Kidney epithelial cell (primary cell): Measurements from ENCODE around the gene KLF12. TPM values are rescaled to one million over a fixed set of nuclear protein-coding genes. Genes with fewer than 3 reads are reported as not detected.

Source experiments
- DNase-seq: peaks from one replicate; pipeline ENCODE4 v3.0.0-alpha.2; 2010; ENCODE audit warnings: low read depth
- H3K27me3 ChIP-seq: 2 replicates; pipeline ENCODE4 v1.6.0; 2011; ENCODE audit warnings: low read length; ENCODE audit not compliant: control insufficient read depth, insufficient read depth
- H3K36me3 ChIP-seq: 2 replicates; pipeline ENCODE4 v1.5.1; 2011; ENCODE audit warnings: low read length; ENCODE audit not compliant: control insufficient read depth, insufficient read depth
- H3K4me3 ChIP-seq: 2 replicates; pipeline ENCODE4 v1.5.1; 2011; ENCODE audit warnings: low read depth, mild to moderate bottlenecking, control low read depth, low read length
- total RNA-seq: library from RNA; depleted of rRNA; stranded (reverse); fragments of >200 nt; gene quantifications from 2 replicates; pipeline ENCODE4 v1.2.3, GENCODE V29; 2015
- TF ChIP-seq, protein P1 (sequence below): IDR thresholded peaks from 2 replicates; pipeline ENCODE4 v1.5.1; 2011; ENCODE audit warnings: mild to moderate bottlenecking, moderate library complexity, low read length, control low read depth, inconsistent platforms; ENCODE audit not compliant: insufficient read depth, poor library complexity, severe bottlenecking

The KLF12 gene
- total RNA-seq, 1 donor from 2014 or later = 13.1 TPM

GRCh38 chr13:74104661-74105275 lies 29.4 kb downstream of the KLF12 start:
- TF ChIP-seq, protein P1, sequence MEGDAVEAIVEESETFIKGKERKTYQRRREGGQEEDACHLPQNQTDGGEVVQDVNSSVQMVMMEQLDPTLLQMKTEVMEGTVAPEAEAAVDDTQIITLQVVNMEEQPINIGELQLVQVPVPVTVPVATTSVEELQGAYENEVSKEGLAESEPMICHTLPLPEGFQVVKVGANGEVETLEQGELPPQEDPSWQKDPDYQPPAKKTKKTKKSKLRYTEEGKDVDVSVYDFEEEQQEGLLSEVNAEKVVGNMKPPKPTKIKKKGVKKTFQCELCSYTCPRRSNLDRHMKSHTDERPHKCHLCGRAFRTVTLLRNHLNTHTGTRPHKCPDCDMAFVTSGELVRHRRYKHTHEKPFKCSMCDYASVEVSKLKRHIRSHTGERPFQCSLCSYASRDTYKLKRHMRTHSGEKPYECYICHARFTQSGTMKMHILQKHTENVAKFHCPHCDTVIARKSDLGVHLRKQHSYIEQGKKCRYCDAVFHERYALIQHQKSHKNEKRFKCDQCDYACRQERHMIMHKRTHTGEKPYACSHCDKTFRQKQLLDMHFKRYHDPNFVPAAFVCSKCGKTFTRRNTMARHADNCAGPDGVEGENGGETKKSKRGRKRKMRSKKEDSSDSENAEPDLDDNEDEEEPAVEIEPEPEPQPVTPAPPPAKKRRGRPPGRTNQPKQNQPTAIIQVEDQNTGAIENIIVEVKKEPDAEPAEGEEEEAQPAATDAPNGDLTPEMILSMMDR = no peak
- DNase-seq = no peak
- H3K27me3 ChIP-seq = no peaks in the 10 kb centered on the region
- H3K4me3 ChIP-seq = no peak overlapping the region
- no peaks in the 10 kb centered on the region for H3K36me3 ChIP-seq

- no peaks in the 10 kb centered on the region for H3K36me3 ChIP-seq
- DNase-seq = no peak
- no peak overlapping the region for H3K4me3 ChIP-seq
- H3K27me3 ChIP-seq = no peaks in the 10 kb centered on the region
- TF ChIP-seq, protein P1 = no peak
These were observed 30.1 kb downstream of the KLF12 start for GRCh38 chr13:74103970-74104555.

- DNase-seq = no peak
- TF ChIP-seq, protein P1 = no peak
- H3K27me3 ChIP-seq = no peaks in the 10 kb centered on the region
- H3K36me3 ChIP-seq = no peaks in the 10 kb centered on the region
- H3K4me3 ChIP-seq = no peak overlapping the region
These were observed 31.0 kb downstream of the KLF12 start for GRCh38 chr13:74103196-74103595.

GRCh38 chr13:74102691-74103090 lies 31.5 kb downstream of the KLF12 start:
- H3K27me3 ChIP-seq = no peaks in the 10 kb centered on the region
- no peak for DNase-seq
- TF ChIP-seq, protein P1 = no peak
- no peaks in the 10 kb centered on the region for H3K36me3 ChIP-seq
- H3K4me3 ChIP-seq = no peak overlapping the region

DNA sequence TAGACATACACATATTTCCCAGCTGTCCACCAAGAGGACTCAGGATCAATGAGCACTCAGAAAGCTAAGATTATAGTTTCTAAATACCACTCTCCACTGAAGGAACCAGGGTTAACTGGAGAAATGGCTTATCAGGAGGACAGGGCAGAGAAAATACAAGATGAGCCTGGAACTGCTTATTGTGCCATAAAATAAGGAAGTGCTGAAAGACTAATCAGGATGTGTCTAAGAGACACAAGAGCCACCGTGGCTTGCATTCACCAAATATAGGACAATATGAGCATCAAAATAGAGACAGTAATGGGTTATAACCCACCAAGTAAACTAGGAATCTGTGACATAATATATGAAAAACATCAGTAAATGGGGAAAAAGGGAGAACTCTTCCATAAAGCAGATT lies 32.8 kb downstream of the KLF12 start:
- H3K27me3 ChIP-seq = no peaks in the 10 kb centered on the region
- H3K4me3 ChIP-seq = no peak overlapping the region
- no peaks in the 10 kb centered on the region for H3K36me3 ChIP-seq
- DNase-seq = no peak
- TF ChIP-seq, protein P1 = no peak

DNA sequence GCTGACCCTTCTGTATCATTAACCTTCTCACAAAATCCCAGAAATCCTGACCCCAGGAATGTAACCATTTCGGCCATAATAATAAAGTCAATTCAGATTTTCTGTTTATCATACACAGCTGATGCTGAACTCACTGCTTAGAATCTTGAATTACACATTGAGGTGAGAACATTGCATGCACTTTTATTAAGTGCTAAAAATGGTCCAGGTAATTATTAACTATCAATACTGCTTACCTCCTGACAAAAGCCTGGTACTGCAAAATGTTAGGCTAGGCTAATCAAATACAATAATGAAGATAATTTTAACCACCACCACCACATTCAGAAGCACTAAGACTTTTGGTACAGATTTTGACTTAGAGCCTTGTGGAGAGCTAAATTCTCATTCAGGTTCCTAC lies 36.1 kb downstream of the KLF12 start:
- DNase-seq = no peak
- no peaks in the 10 kb centered on the region for H3K36me3 ChIP-seq
- no peak overlapping the region for H3K4me3 ChIP-seq
- TF ChIP-seq, protein P1 = no peak
- no peaks in the 10 kb centered on the region for H3K27me3 ChIP-seq
